Astrocyte of the cerebellum (primary cell): ENCODE data around the gene LCNL1.

Source experiments
- DNase-seq: peaks from one replicate; pipeline ENCODE4 v3.0.0-alpha.2; 2011; ENCODE audit warnings: low read depth
- H3K4me3 ChIP-seq: 2 replicates; pipeline ENCODE4 v1.5.1; 2011; ENCODE audit warnings: mild to moderate bottlenecking, low read depth, low read length, moderate library complexity
- in situ Hi-C: cut with HindIII; loops from 2 replicates; pipeline ENCODE4 v1.10.0; 2017; ENCODE audit warnings: low sequenced_read_pairs
- TF ChIP-seq, protein P1 (sequence below): IDR thresholded peaks from 2 replicates; pipeline ENCODE4 v1.5.1; 2012; ENCODE audit warnings: low read length, low read depth, moderate library complexity, mild to moderate bottlenecking; ENCODE audit errors: missing control alignments

LCNL1 gene

DNA sequence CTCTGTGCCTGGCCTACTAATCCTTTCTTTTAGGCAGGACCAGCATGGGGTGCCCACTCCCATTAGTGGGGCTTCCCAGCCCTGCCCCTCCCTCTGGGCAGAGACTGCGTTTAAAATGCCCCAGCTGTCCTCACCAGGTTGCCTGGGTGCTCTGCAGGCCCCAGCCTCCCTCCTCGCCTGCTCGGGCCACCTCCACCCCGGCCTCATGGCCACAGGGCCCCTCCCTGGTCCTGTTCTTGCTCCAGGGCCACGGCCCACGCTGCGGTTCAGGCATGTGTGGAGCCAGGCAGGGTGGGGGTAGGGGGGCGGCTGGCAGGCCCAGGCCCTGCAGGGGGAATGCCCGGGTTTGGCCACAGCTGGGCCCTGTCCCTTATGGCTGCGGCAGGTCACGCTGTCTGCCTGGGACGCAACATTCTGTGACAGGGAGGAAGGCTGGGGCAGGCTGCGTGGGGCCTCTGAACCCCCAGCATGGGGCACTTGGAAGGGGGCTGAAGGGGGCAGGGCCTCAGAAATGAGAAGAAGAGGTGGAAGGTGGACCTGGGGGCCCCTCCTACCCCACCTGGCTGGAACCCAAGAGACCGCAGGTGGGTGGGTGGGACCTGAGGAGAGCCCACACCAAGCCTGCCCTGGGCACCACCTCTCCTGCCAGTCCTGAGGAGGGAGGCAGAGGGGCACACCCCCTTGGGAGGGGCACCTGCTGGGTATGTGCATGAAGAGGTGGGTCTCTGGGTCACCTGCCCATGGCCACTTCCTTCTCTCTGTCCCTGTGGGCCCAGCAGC is 31.1 kb upstream of the LCNL1 start, which contains the start of gene LCN12:
TSS of gene LCN12 (plus strand) at position 733 of the 780 bp plus-strand sequence. CDS start 55 bp downstream, outside the sequence.
- in situ Hi-C loops: no loop called here
- no peak for DNase-seq
- H3K4me3 ChIP-seq: no peak within 1 kb of the TSS
- TF ChIP-seq, protein P1, sequence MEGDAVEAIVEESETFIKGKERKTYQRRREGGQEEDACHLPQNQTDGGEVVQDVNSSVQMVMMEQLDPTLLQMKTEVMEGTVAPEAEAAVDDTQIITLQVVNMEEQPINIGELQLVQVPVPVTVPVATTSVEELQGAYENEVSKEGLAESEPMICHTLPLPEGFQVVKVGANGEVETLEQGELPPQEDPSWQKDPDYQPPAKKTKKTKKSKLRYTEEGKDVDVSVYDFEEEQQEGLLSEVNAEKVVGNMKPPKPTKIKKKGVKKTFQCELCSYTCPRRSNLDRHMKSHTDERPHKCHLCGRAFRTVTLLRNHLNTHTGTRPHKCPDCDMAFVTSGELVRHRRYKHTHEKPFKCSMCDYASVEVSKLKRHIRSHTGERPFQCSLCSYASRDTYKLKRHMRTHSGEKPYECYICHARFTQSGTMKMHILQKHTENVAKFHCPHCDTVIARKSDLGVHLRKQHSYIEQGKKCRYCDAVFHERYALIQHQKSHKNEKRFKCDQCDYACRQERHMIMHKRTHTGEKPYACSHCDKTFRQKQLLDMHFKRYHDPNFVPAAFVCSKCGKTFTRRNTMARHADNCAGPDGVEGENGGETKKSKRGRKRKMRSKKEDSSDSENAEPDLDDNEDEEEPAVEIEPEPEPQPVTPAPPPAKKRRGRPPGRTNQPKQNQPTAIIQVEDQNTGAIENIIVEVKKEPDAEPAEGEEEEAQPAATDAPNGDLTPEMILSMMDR: no peak

DNA sequence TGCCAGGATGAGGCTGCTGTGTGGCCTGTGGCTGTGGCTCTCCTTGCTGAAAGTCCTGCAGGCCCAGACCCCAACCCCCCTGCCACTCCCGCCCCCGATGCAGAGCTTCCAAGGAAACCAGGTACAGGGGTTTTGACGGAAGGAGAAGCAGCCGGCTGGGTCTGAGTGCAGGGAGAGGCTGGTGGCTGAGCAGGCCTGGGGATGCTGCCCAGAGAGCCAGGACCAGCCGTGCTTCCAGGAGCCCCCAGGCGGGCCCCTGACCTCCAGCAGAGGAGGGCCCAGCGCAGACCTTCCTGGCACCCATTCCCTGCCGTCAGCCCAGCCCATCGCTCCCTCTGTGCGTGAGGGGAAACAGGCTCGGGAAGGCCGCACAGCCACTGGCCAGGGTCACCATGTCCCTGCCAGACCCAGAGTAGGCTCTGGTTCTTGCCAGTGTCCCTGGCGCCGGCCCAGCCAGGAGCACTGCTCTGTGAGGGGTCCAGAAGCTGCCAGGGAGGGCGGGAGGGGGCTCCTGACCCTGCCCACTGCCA is 30.4 kb upstream of the LCNL1 start:
- in situ Hi-C loops: no loop called here
- DNase-seq: no peak
- TF ChIP-seq, protein P1: no peak
- H3K4me3 ChIP-seq: no peak overlapping the region

GRCh38 chr9:136952876-136953770 is 29.7 kb upstream of the LCNL1 start:
- in situ Hi-C loops: no loop called here
- TF ChIP-seq, protein P1: no peak
- H3K4me3 ChIP-seq: no peak overlapping the region
- DNase-seq: no peak

- TF ChIP-seq, protein P1: no peak
- no peak for DNase-seq
- in situ Hi-C loops: no loop called here
- H3K4me3 ChIP-seq: no peak overlapping the region
Observed at GRCh38 chr9:136953771-136954269, 29.0 kb upstream of the LCNL1 start.

- in situ Hi-C loops: no loop called here
- DNase-seq: no peak
- no peak overlapping the region for H3K4me3 ChIP-seq
- TF ChIP-seq, protein P1: no peak
Observed at GRCh38 chr9:136954270-136955083, 28.3 kb upstream of the LCNL1 start.
